Activated naive CD8-positive, alpha-beta T cell treated with anti-CD3 and anti-CD28 coated beads, Interleukin-2, amount 10 ng/mL, durations not matched to agents 7 days and 5 days (primary cell): ENCODE results near the gene MTIF3. TPM values are rescaled to one million over a fixed set of nuclear protein-coding genes. Genes with fewer than 3 reads are reported as not detected.

Source experiments
- ATAC-seq: fragments of 150-1000 bp; cut with Tn5 transposase; one replicate; pipeline ENCODE4 v1.10.0; 2021; ENCODE audit warnings: low read depth, moderate library complexity
- POLR2A ChIA-PET: fragments of 350-600 bp; sonication (Branson Sonifier 250); formaldehyde crosslinking; loops from one replicate; lab custom pipeline; 2021; ENCODE audit warnings: antibody characterized with exemption; lab: Charles Lee
- DNase-seq: peaks from one replicate; pipeline ENCODE4 v3.0.0; 2021
- H3K27ac Mint-ChIP-seq: one replicate; pipeline ENCODE4 v1.8.0; 2022; ENCODE audit warnings: mild to moderate bottlenecking, mixed read lengths
- H3K27me3 Mint-ChIP-seq: one replicate; pipeline ENCODE4 v1.8.0; 2022; ENCODE audit warnings: mild to moderate bottlenecking, moderate library complexity, mixed read lengths
- H3K36me3 Mint-ChIP-seq: one replicate; pipeline ENCODE4 v1.8.0; 2021; ENCODE audit warnings: mild to moderate bottlenecking, mixed read lengths
- H3K4me1 Mint-ChIP-seq: one replicate; pipeline ENCODE4 v1.8.0; 2021; ENCODE audit warnings: mixed read lengths
- H3K4me3 Mint-ChIP-seq: one replicate; pipeline ENCODE4 v1.8.0; 2022; ENCODE audit warnings: mild to moderate bottlenecking, moderate library complexity, mixed read lengths
- H3K9me3 Mint-ChIP-seq: one replicate; pipeline ENCODE4 v1.8.0; 2021; ENCODE audit warnings: mixed read lengths
- total RNA-seq, 2 experiments: library from RNA; stranded (reverse); gene quantifications; one replicate each; pipeline ENCODE4 v1.2.3, GENCODE V29; 2021

The MTIF3 gene
- total RNA-seq, 2 experiments from 2014 or later = 51.5 to 60.4 TPM

DNA sequence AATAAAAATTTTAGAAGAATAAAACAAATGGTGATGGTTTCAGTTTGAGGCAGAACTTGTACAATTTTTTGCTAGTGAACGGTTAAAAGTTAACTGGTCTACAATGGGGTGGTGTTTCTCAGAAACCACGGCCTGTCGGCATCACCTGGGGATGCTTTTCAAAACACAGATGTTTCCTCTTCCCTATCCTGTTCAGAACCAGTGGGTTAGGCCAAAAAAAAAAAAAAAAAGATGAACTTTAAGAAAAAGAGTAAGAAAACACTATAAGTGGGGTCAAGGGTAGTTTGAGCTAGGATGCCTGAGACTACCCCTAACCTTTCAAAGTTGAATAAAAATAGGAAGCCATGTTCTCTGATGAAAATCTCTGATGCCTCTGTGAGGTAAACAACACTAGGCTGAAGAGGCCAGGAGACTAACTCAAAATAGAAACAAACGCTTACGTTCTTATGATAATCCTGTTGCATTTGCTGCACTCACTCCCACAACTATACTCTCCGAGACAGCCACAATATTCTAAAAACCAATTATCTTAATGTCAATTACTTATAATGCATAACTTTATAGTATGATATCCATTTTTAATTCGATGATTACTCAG, 3.3 kb downstream of the MTIF3 start:
- peaks cover 12% of the 10 kb centered on the region for H3K36me3 Mint-ChIP-seq
- H3K27ac Mint-ChIP-seq = peak overlapping the region; percentile 93
- H3K9me3 Mint-ChIP-seq = no peaks in the 10 kb centered on the region
- H3K4me3 Mint-ChIP-seq = peak overlapping the region; percentile 78
- DNase-seq = no peak
- no peak for ATAC-seq
- POLR2A ChIA-PET = interaction anchor here (0.6 to 6.7 kb wide), 3 partner anchors 8 to 21 kb away, joined by 3 to 130 read pairs (median 3); partner anchors contain the start of gene GTF3A
- H3K4me1 Mint-ChIP-seq = peaks cover 51% of the 10 kb centered on the region
- peaks cover 2% of the 10 kb centered on the region for H3K27me3 Mint-ChIP-seq

DNA sequence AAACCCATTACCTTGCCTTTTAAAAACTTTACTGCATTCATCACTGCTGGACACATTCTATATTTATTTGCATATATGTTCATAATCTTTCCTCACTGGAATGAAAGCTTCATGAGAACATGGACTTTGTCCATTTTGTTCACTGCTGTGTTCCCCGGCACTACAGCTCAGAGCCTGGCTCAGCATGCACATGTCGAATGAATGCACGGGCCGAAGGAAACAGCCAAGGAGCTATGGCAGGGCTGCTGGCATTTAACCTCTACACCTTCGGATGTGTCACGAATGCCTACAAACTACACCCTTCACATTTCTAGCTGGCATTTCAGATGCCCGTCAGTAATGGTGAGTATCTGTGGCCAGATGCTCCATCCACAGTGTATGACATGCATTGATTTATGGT, 7.6 kb downstream of the MTIF3 start:
- ATAC-seq (no peak), DNase-seq (no peak)
- Mint-ChIP-seq H3K36me3 (peaks cover 36% of the 10 kb centered on the region), H3K9me3 (no peaks in the 10 kb centered on the region), H3K27me3 (no peaks in the 10 kb centered on the region), H3K4me1 (peaks cover 51% of the 10 kb centered on the region), H3K4me3 (peak overlapping the region; percentile 45), H3K27ac (peak overlapping the region; percentile 56)
- POLR2A ChIA-PET = interaction anchor here (1.5 to 4.5 kb wide), 3 partner anchors 11 to 16 kb away, joined by 4 to 38 read pairs (median 4); no protein-coding TSS in a partner anchor

DNA sequence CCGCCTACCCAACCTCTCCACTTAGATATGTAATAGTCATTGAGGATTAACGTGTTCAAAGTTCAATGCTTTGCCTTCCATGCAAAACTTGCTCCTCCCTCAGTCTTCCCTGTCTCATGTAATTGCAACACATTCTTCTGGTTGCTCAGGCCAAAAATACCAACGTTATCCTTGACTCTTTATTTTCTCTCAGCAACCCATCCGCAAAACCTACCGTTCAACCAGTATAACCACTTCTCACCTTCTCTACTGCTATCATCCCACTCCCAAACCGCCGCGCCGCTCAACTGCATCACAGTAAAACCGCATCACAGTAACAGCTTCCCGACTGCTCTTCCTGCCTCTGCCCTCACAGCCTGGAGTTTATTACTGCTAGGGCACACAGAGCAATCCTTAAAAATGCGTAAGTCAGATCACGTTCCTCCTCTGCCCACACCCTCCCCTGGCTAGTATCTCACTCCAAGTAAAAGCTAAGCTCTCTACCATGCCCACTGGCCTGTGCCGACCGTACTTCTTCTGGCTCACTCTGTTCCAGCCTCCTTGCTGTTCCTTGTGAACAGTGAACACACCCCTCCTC, 8.2 kb downstream of the MTIF3 start:
- POLR2A ChIA-PET = interaction anchor here (1.8 to 4.5 kb wide), 2 partner anchors 14 to 16 kb away, joined by 4 to 38 read pairs; no protein-coding TSS in a partner anchor

DNA sequence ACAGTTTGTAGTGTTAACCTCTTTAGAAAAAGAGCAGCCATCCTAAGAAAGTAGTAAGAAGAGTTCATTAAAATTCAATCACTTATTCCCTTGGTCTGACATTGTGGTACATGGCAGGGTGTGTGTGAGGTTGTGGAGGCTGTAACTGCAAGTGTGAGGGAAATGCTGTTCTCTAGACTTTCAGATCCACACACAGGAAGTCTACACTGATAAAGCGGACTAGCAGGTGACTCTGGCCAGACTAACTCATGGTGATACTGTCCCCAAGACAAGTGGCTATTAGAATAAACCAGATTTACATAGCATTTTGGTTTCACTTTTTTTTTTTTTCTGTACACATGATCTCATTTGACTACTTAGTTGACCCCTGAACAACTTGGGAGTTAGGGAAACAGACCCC, 10.0 kb downstream of the MTIF3 start:
- Mint-ChIP-seq H3K36me3 (peaks cover 46% of the 10 kb centered on the region), H3K27ac (no peak overlapping the region), H3K4me3 (peak overlapping the region; percentile 9), H3K27me3 (no peaks in the 10 kb centered on the region), H3K4me1 (peaks cover 34% of the 10 kb centered on the region), H3K9me3 (no peaks in the 10 kb centered on the region)
- peak; percentile 53 for ATAC-seq
- POLR2A ChIA-PET = interaction anchor here (1.4 kb wide), 1 partner anchor 16 kb away, joined by 3 read pairs; no protein-coding TSS in a partner anchor
- DNase-seq = no peak

More for the DNA sequence above, 8.2 kb downstream of the MTIF3 start:
- Mint-ChIP-seq H3K36me3 (peaks cover 40% of the 10 kb centered on the region), H3K27ac (peak overlapping the region; percentile 56), H3K27me3 (no peaks in the 10 kb centered on the region), H3K9me3 (no peaks in the 10 kb centered on the region), H3K4me1 (peaks cover 46% of the 10 kb centered on the region), H3K4me3 (peak overlapping the region; percentile 45)
- ATAC-seq (peak; percentile 25), DNase-seq (no peak)

DNA sequence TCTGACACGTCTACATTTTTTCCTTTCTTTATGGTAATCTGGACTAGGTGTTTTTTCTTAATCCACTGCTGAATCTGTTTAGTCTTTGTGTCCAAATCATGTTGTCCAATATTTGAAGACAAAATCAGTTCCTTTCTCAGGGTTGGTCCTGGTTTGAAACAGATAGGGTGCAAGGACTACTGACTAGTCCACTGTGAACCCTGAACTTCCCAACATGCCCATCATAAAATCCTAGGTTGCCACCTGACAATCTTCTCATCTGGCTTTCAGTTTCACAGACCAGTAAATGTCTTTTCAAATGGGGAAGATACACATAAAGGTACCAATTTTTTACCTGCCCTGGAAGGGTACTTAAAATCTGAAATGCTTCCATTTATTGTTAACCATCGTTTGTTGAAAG, 13.2 kb downstream of the MTIF3 start:
- Mint-ChIP-seq H3K27me3 (no peaks in the 10 kb centered on the region), H3K27ac (no peak overlapping the region), H3K9me3 (no peaks in the 10 kb centered on the region), H3K36me3 (peaks cover 45% of the 10 kb centered on the region), H3K4me3 (no peak overlapping the region), H3K4me1 (peaks cover 33% of the 10 kb centered on the region)
- ATAC-seq = no peak
- POLR2A ChIA-PET = interaction anchor here (0.7 to 2.3 kb wide), 2 partner anchors 10 kb away, joined by 3 to 8 read pairs; no protein-coding TSS in a partner anchor
- no peak for DNase-seq

DNA sequence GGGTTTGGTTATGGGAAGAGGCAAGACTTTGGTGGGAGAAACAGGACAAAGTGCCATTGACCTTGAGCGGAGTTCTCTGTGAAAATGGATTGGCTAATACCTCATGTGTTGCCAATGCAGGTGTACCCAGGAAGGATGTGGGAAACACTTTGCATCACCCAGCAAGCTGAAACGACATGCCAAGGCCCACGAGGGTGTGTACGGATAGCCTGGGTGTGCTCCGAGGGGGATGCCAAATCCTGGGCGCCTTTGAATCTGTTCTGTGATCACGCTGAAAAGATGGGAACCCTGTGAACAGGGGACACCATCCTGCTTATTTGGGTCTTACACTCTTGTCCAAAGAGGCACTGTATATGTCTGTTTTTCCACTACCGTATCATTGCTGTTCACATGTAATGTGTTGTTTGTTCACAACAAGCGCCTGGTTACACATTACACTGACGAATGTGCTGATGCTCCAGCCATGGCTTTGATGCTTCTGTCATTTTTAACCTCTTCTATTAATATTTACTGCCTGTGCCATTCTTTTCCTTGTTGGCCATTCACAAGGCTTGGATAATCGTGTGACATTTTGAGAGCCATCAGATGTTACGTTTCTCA, 17.7 kb downstream of the MTIF3 start:
- DNase-seq = no peak
- H3K27me3 Mint-ChIP-seq = no peaks in the 10 kb centered on the region
- H3K36me3 Mint-ChIP-seq = peaks cover 37% of the 10 kb centered on the region
- H3K9me3 Mint-ChIP-seq = no peaks in the 10 kb centered on the region
- H3K4me3 Mint-ChIP-seq = peak overlapping the region; percentile 7
- ATAC-seq = no peak
- POLR2A ChIA-PET = interaction anchor here (0.6 to 1.3 kb wide), 2 partner anchors 11 to 705 kb away, joined by 3 to 4 read pairs; partner anchors contain the start of gene PAN3
- peak overlapping the region; percentile 27 for H3K27ac Mint-ChIP-seq
- H3K4me1 Mint-ChIP-seq = peaks cover 30% of the 10 kb centered on the region

DNA sequence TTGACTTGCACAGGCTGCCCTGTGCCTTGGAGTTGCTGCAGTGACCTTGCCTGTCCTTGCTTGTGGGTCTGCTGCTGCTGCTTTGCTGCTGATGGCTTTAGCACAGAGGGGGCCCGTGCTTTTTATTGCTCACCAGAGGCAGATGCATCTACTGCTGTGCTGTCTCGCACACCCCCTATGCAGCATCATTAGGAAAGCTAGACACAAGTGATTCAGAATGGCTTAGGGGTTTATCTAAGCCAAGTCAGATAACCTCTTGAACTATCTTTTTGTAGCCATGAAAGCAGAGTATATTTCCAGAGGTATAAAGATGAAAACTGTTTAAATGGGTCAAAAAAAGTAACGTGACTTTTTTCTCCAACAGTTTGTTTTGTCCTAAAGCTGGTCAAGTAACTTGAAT, 18.2 kb downstream of the MTIF3 start:
- DNase-seq (no peak), ATAC-seq (no peak)
- POLR2A ChIA-PET = interaction anchor here (1.3 kb wide), 1 partner anchor 11 kb away, joined by 4 read pairs; no protein-coding TSS in a partner anchor
- peaks cover 32% of the 10 kb centered on the region for H3K4me1 Mint-ChIP-seq
- peaks cover 39% of the 10 kb centered on the region for H3K36me3 Mint-ChIP-seq
- H3K9me3 Mint-ChIP-seq = no peaks in the 10 kb centered on the region
- H3K27ac Mint-ChIP-seq = peak overlapping the region; percentile 27
- H3K27me3 Mint-ChIP-seq = no peaks in the 10 kb centered on the region
- peak overlapping the region; percentile 7 for H3K4me3 Mint-ChIP-seq

DNA sequence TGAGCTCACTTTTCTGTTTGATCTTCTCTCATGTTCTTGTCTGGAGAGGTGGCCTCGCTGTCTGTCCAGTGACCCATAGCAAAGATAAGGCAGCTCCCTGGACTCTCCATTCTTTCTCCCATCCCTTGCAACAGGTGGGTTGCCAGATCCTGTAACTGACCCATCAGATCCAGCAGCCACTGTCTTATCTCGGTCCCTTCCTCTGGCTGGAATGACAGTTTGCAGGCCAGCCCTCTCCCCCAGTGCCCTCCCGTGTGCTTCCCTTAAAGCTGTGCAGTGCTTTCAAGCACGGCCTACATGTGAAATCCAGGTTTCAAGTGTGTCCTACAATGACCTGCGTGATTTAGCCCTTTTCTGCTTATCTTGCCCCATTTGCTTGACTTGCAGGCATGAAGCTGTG, 22.2 kb downstream of the MTIF3 start:
- DNase-seq (no peak), ATAC-seq (no peak)
- Mint-ChIP-seq H3K4me3 (peak overlapping the region; percentile 28), H3K9me3 (no peaks in the 10 kb centered on the region), H3K36me3 (peaks cover 25% of the 10 kb centered on the region), H3K27ac (peak overlapping the region; percentile 56), H3K4me1 (peaks cover 44% of the 10 kb centered on the region), H3K27me3 (no peaks in the 10 kb centered on the region)
- POLR2A ChIA-PET = interaction anchor here (0.5 to 6.2 kb wide), 4 partner anchors 10 to 27 kb away, joined by 7 to 130 read pairs (median 36); partner anchors contain the start of gene MTIF3

DNA sequence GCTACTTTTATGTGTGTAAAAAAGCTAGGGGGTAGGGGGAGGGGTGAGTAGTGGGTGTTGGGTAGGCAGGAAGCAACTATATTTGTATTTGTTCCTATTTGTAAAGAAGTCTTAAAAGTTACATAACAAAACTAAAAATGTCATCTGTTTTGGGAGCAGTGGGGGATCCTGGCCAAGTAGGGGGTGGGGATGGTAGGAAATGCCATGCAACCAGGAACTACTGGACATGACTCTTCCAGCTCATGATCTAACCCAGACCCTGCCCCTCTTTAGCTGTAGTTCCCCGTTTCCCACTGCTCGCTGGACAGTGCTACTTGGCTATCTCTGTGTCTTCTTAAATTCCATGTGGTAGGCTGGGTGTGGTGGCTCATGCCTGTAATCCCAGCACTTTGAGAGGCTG, 22.7 kb downstream of the MTIF3 start:
- Mint-ChIP-seq H3K9me3 (no peaks in the 10 kb centered on the region), H3K4me3 (peak overlapping the region; percentile 88), H3K4me1 (peaks cover 41% of the 10 kb centered on the region), H3K27ac (peak overlapping the region; percentile 92), H3K36me3 (peaks cover 25% of the 10 kb centered on the region), H3K27me3 (no peaks in the 10 kb centered on the region)
- POLR2A ChIA-PET = interaction anchor here (1.4 to 6.2 kb wide), 4 partner anchors 16 to 28 kb away, joined by 3 to 130 read pairs (median 36); partner anchors contain the start of gene MTIF3
- DNase-seq (no peak), ATAC-seq (no peak)

DNA sequence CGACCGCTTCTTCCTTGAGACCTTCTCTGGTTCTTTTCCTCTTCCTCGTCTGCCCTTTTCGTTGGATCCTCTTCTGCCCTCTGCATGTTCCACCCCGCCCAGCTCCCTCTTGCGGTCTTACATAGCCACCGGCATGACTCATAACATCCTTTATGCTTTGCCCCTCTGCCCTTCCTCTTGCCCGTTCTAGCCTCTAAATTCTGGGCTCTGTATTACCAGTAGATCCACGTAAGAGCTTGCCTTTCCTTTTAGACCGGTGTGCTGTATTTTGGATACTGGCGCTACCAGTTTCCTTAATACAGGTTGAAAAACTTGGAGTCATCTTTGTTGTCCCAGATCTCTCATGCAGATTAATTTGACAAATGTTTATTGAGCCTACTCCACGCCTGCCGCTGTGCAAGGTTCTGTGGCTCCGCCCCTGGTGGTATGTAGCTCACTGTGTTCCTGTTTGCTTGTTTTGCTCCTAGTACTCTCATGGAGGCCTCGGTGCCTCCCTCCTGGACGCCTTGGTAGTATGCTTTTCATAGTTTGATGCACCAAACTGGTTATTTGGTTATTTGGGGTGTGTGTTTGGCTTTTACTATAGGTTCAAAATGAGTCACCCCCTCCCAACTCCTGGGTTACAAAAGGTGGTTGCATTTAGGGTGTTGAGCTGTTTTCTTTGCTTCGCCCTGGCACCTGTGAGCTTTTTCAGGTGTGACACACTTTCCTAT, 24.3 kb downstream of the MTIF3 start:
- Mint-ChIP-seq H3K4me1 (peaks cover 31% of the 10 kb centered on the region), H3K4me3 (peak overlapping the region; percentile 88), H3K27ac (peak overlapping the region; percentile 92), H3K27me3 (no peaks in the 10 kb centered on the region), H3K36me3 (peaks cover 20% of the 10 kb centered on the region), H3K9me3 (no peaks in the 10 kb centered on the region)
- POLR2A ChIA-PET = interaction anchor here (0.8 to 6.2 kb wide), 9 partner anchors 10 to 194 kb away, joined by 3 to 130 read pairs (median 9); partner anchors contain the start of genes LNX2, MTIF3 and POLR1D
- ATAC-seq (peak; percentile 67), DNase-seq (peak; percentile 72)

DNA sequence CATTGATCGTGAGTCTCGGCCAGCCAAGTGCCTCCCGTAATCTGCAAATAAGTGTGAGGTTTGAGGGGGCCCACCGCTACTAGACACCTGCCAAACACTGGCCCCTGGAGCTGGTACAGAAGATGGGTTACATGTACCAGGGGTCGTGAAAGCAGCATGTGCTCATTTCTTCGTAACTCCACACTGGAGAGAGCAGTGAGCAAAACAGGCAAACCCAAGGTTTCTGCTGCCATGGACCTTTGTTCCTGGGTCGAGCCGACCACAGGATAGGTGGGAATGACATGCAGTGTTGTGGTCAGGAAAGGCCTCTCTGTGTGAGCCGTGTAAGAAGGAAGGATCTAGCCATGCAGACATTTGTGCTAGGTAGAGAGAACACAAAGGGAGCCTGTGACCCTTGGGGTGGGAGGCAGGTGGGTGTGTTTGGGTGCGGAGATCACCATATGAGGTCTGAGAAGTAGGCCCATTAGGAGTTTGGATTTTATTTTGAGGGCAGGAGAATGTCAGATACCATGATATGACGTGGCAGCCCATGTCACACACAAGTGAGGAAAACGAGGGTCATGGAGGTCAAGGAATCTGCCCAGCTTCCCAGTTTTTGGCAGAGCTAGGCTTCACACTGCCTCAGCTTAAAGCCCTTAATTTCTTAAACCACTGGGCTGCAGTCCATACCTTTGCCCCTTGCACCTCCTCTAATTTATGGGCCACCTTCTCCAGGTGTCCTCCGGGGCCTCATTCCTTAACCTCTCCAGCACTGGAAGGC, 25.0 kb downstream of the MTIF3 start:
- peak overlapping the region; percentile 92 for H3K27ac Mint-ChIP-seq
- peaks cover 26% of the 10 kb centered on the region for H3K4me1 Mint-ChIP-seq
- no peaks in the 10 kb centered on the region for H3K9me3 Mint-ChIP-seq
- peak overlapping the region; percentile 88 for H3K4me3 Mint-ChIP-seq
- DNase-seq = no peak
- H3K36me3 Mint-ChIP-seq = peaks cover 13% of the 10 kb centered on the region
- ATAC-seq = no peak
- no peaks in the 10 kb centered on the region for H3K27me3 Mint-ChIP-seq
- POLR2A ChIA-PET = interaction anchor here (0.6 to 6.2 kb wide), 7 partner anchors 9 to 713 kb away, joined by 3 to 130 read pairs (median 26); partner anchors contain the start of genes LNX2, MTIF3 and POLR1D
